ENCODE results near the gene TRAF2. TPM values are rescaled to one million over a fixed set of nuclear protein-coding genes. Genes with fewer than 3 reads are reported as not detected.

Gene TRAF2
- total RNA-seq, 1 donor from 2014 or later: 14.4 TPM

- Mint-ChIP-seq H3K27me3 (ENCODE audit: low read depth, unreplicated experiment) (no peaks in the 10 kb centered on the region), H3K9me3 (ENCODE audit: unreplicated experiment) (no peaks in the 10 kb centered on the region), H3K36me3 (ENCODE audit: low read depth, unreplicated experiment) (peaks cover 24% of the 10 kb centered on the region), H3K4me3 (ENCODE audit: unreplicated experiment) (no peak overlapping the region), H3K27ac (ENCODE audit: unreplicated experiment) (no peak overlapping the region), H3K4me1 (ENCODE audit: low read depth, unreplicated experiment) (no peaks in the 10 kb centered on the region)
- TF ChIP-seq EZH2 (IDR thresholded peaks at IDR 0.05; ENCODE audit: insufficient read depth, low read length) (no peak), CTCF (IDR thresholded peaks at IDR 0.05; ENCODE audit: insufficient read depth, low read depth, low read length) (no peak)
- H3K4me2 ChIP-seq (ENCODE audit: low read length): no peak overlapping the region
- H3K9me3 ChIP-seq (ENCODE audit: insufficient read depth, low read depth, low read length): no peaks in the 10 kb centered on the region
- DNase-seq (ENCODE audit: low read depth) (no peak), FAIRE-seq (no peak)
- H3K9ac ChIP-seq (ENCODE audit: low read length): no peak overlapping the region
- peaks cover 6% of the 10 kb centered on the region for H3K4me1 ChIP-seq (ENCODE audit: insufficient read depth, low read length)
- no peaks in the 10 kb centered on the region for H3K27me3 ChIP-seq (ENCODE audit: insufficient read depth, low read length)
- no peaks in the 10 kb centered on the region for H4K20me1 ChIP-seq (ENCODE audit: insufficient read depth, low read length)
- no peak overlapping the region for H2AFZ ChIP-seq (ENCODE audit: low read depth, low read length)
- no peak overlapping the region for H3K4me3 ChIP-seq (ENCODE audit: insufficient read depth, low read depth, low read length)
- H3K36me3 ChIP-seq (ENCODE audit: insufficient read depth, low read length): no peaks in the 10 kb centered on the region
- no peaks in the 10 kb centered on the region for H3K79me2 ChIP-seq (ENCODE audit: insufficient read depth, low read length)
- no peak overlapping the region for H3K27ac ChIP-seq (ENCODE audit: low read depth, low read length)
These were observed 39.3 kb downstream of the TRAF2 start for GRCh38 chr9:136925414-136926153.

- H3K27me3 Mint-ChIP-seq (ENCODE audit: low read depth, unreplicated experiment): no peaks in the 10 kb centered on the region
- Histone ChIP-seq H3K4me1 (ENCODE audit: insufficient read depth, low read length) (peaks cover 6% of the 10 kb centered on the region), H3K9ac (ENCODE audit: low read length) (no peak overlapping the region), H2AFZ (ENCODE audit: low read depth, low read length) (no peak overlapping the region), H3K79me2 (ENCODE audit: insufficient read depth, low read length) (no peaks in the 10 kb centered on the region), H3K9me3 (ENCODE audit: insufficient read depth, low read depth, low read length) (no peaks in the 10 kb centered on the region), H3K36me3 (ENCODE audit: insufficient read depth, low read length) (no peaks in the 10 kb centered on the region), H3K27ac (ENCODE audit: low read depth, low read length) (no peak overlapping the region), H3K4me2 (ENCODE audit: low read length) (no peak overlapping the region), H3K27me3 (ENCODE audit: insufficient read depth, low read length) (no peaks in the 10 kb centered on the region), H4K20me1 (ENCODE audit: insufficient read depth, low read length) (no peaks in the 10 kb centered on the region), H3K4me3 (ENCODE audit: insufficient read depth, low read depth, low read length) (no peak overlapping the region)
- no peak overlapping the region for H3K4me3 Mint-ChIP-seq (ENCODE audit: unreplicated experiment)
- no peaks in the 10 kb centered on the region for H3K4me1 Mint-ChIP-seq (ENCODE audit: low read depth, unreplicated experiment)
- DNase-seq (ENCODE audit: low read depth) (no peak), FAIRE-seq (no peak)
- H3K9me3 Mint-ChIP-seq (ENCODE audit: unreplicated experiment): no peaks in the 10 kb centered on the region
- H3K27ac Mint-ChIP-seq (ENCODE audit: unreplicated experiment): no peak overlapping the region
- no peak for TF ChIP-seq CTCF (IDR thresholded peaks at IDR 0.05; ENCODE audit: insufficient read depth, low read depth, low read length)
- TF ChIP-seq EZH2 (IDR thresholded peaks at IDR 0.05; ENCODE audit: insufficient read depth, low read length): no peak
- H3K36me3 Mint-ChIP-seq (ENCODE audit: low read depth, unreplicated experiment): peaks cover 21% of the 10 kb centered on the region
These were observed 39.9 kb downstream of the TRAF2 start for GRCh38 chr9:136926154-136926704.

- Histone ChIP-seq H3K4me1 (ENCODE audit: insufficient read depth, low read length) (peaks cover 6% of the 10 kb centered on the region), H2AFZ (ENCODE audit: low read depth, low read length) (no peak overlapping the region), H3K9me3 (ENCODE audit: insufficient read depth, low read depth, low read length) (no peaks in the 10 kb centered on the region), H3K9ac (ENCODE audit: low read length) (no peak overlapping the region), H3K4me3 (ENCODE audit: insufficient read depth, low read depth, low read length) (no peak overlapping the region), H3K36me3 (ENCODE audit: insufficient read depth, low read length) (no peaks in the 10 kb centered on the region), H3K27ac (ENCODE audit: low read depth, low read length) (no peak overlapping the region), H3K79me2 (ENCODE audit: insufficient read depth, low read length) (no peaks in the 10 kb centered on the region), H3K27me3 (ENCODE audit: insufficient read depth, low read length) (no peaks in the 10 kb centered on the region), H4K20me1 (ENCODE audit: insufficient read depth, low read length) (no peaks in the 10 kb centered on the region), H3K4me2 (ENCODE audit: low read length) (no peak overlapping the region)
- DNase-seq (ENCODE audit: low read depth) (no peak), FAIRE-seq (no peak)
- H3K27me3 Mint-ChIP-seq (ENCODE audit: low read depth, unreplicated experiment): no peaks in the 10 kb centered on the region
- no peaks in the 10 kb centered on the region for H3K4me1 Mint-ChIP-seq (ENCODE audit: low read depth, unreplicated experiment)
- H3K36me3 Mint-ChIP-seq (ENCODE audit: low read depth, unreplicated experiment): peaks cover 21% of the 10 kb centered on the region
- peaks cover under 1% of the 10 kb centered on the region for H3K9me3 Mint-ChIP-seq (ENCODE audit: unreplicated experiment)
- H3K27ac Mint-ChIP-seq (ENCODE audit: unreplicated experiment): no peak overlapping the region
- no peak overlapping the region for H3K4me3 Mint-ChIP-seq (ENCODE audit: unreplicated experiment)
- TF ChIP-seq CTCF (IDR thresholded peaks at IDR 0.05; ENCODE audit: insufficient read depth, low read depth, low read length) (no peak), EZH2 (IDR thresholded peaks at IDR 0.05; ENCODE audit: insufficient read depth, low read length) (no peak)
These were observed 40.4 kb downstream of the TRAF2 start for GRCh38 chr9:136926749-136927148.

Measured in astrocyte (in vitro differentiated cells and primary cell).